Measurements from ENCODE around the gene RNF115.

RNF115 gene

GRCh38 chr1:145863282-145864018, 39.6 kb upstream of the RNF115 start:
- no peaks in the 10 kb centered on the region for H3K36me3 ChIP-seq (ENCODE audit: insufficient read depth, low read length)

GRCh38 chr1:145859491-145860023, 35.7 kb upstream of the RNF115 start:
- Histone ChIP-seq H3F3A (ENCODE audit: low read depth) (peaks cover 3% of the 10 kb centered on the region; the same call in 1 of the 2 replicates), H3K79me2 (ENCODE audit: insufficient read depth, low read length) (peaks cover 17% of the 10 kb centered on the region), H3K4me1 (ENCODE audit: insufficient read depth, low read length, poor library complexity, severe bottlenecking) (peaks cover 11% of the 10 kb centered on the region), H2AFZ (ENCODE audit: low read length) (peak overlapping the region; percentile 93), H3K4me3 (ENCODE audit: low read length, poor library complexity, severe bottlenecking) (peak overlapping the region; percentile 87), H4K20me1 (ENCODE audit: insufficient read depth, low read length, poor library complexity, severe bottlenecking) (peaks cover 11% of the 10 kb centered on the region), H3K27me3 (ENCODE audit: insufficient read depth, low read length, poor library complexity, severe bottlenecking) (no peaks in the 10 kb centered on the region), H3K9me2 (replicated peaks; ENCODE audit: low read depth, low read length) (no peaks in the 10 kb centered on the region), H3K4me2 (ENCODE audit: low read depth, low read length, poor library complexity, severe bottlenecking) (peak overlapping the region; percentile 62), H3K36me3 (ENCODE audit: insufficient read depth, low read length) (peaks cover 17% of the 10 kb centered on the region; the same call in 1 of the 2 replicates), H3K9ac (ENCODE audit: low read depth, low read length, poor library complexity, severe bottlenecking) (peak overlapping the region; percentile 83), H3K9me3 (ENCODE audit: insufficient read depth, low read depth, low read length) (no peaks in the 10 kb centered on the region)
- TF ChIP-seq EZH2phosphoT487 (IDR thresholded peaks at IDR 0.05; ENCODE audit: borderline replicate concordance) (no peak), CTCF (conservative IDR thresholded peaks at IDR 0.05; ENCODE audit: low read length) (no peak)

More at GRCh38 chr1:145863282-145864018, 39.6 kb upstream of the RNF115 start:
- Histone ChIP-seq H3K4me2 (ENCODE audit: low read depth, low read length, poor library complexity, severe bottlenecking) (no peak overlapping the region), H3K27me3 (ENCODE audit: insufficient read depth, low read length, poor library complexity, severe bottlenecking) (no peaks in the 10 kb centered on the region), H4K20me1 (ENCODE audit: insufficient read depth, low read length, poor library complexity, severe bottlenecking) (no peaks in the 10 kb centered on the region), H3K9ac (ENCODE audit: low read depth, low read length, poor library complexity, severe bottlenecking) (no peak overlapping the region), H3K4me1 (ENCODE audit: insufficient read depth, low read length, poor library complexity, severe bottlenecking) (no peaks in the 10 kb centered on the region), H3F3A (ENCODE audit: low read depth) (peaks cover 3% of the 10 kb centered on the region; the same call in 1 of the 2 replicates), H3K9me2 (replicated peaks; ENCODE audit: low read depth, low read length) (no peaks in the 10 kb centered on the region), H3K4me3 (ENCODE audit: low read length, poor library complexity, severe bottlenecking) (no peak overlapping the region), H3K79me2 (ENCODE audit: insufficient read depth, low read length) (no peaks in the 10 kb centered on the region), H3K9me3 (ENCODE audit: insufficient read depth, low read depth, low read length) (no peaks in the 10 kb centered on the region), H2AFZ (ENCODE audit: low read length) (no peak overlapping the region)
- no peak for TF ChIP-seq EZH2phosphoT487 (IDR thresholded peaks at IDR 0.05; ENCODE audit: borderline replicate concordance)
- no peak for TF ChIP-seq CTCF (conservative IDR thresholded peaks at IDR 0.05; ENCODE audit: low read length)

- peak within 1 kb of the TSS; percentile 83 for H3K9ac ChIP-seq (ENCODE audit: low read depth, low read length, poor library complexity, severe bottlenecking)
- peaks cover 3% of the 10 kb centered on the region; the same call in 1 of the 2 replicates for H3F3A ChIP-seq (ENCODE audit: low read depth)
- no peaks in the 10 kb centered on the region for H3K9me3 ChIP-seq (ENCODE audit: insufficient read depth, low read depth, low read length)
- H3K9me2 ChIP-seq (replicated peaks; ENCODE audit: low read depth, low read length), result no peaks in the 10 kb centered on the region
- no peaks in the 10 kb centered on the region for H3K27me3 ChIP-seq (ENCODE audit: insufficient read depth, low read length, poor library complexity, severe bottlenecking)
- peaks cover 11% of the 10 kb centered on the region for H4K20me1 ChIP-seq (ENCODE audit: insufficient read depth, low read length, poor library complexity, severe bottlenecking)
- H3K4me3 ChIP-seq (ENCODE audit: low read length, poor library complexity, severe bottlenecking), result peak within 1 kb of the TSS; percentile 87
- H3K36me3 ChIP-seq (ENCODE audit: insufficient read depth, low read length), result peaks cover 23% of the 10 kb centered on the region; the same call in 1 of the 2 replicates
- H2AFZ ChIP-seq (ENCODE audit: low read length), result peak within 1 kb of the TSS; percentile 93
- H3K79me2 ChIP-seq (ENCODE audit: insufficient read depth, low read length), result peaks cover 17% of the 10 kb centered on the region
- H3K4me1 ChIP-seq (ENCODE audit: insufficient read depth, low read length, poor library complexity, severe bottlenecking), result peaks cover 11% of the 10 kb centered on the region
- TF ChIP-seq EZH2phosphoT487 (IDR thresholded peaks at IDR 0.05; ENCODE audit: borderline replicate concordance) (no peak), CTCF (conservative IDR thresholded peaks at IDR 0.05; ENCODE audit: low read length) (no peak)
- peak within 1 kb of the TSS; percentile 96 for H3K4me2 ChIP-seq (ENCODE audit: low read depth, low read length, poor library complexity, severe bottlenecking)
These were observed 35.1 kb upstream of the RNF115 start, which contains the start of gene PIAS3 for GRCh38 chr1:145858901-145859490. TSS of gene PIAS3 (minus strand) at chr1:145859081. CDS start at chr1:145858990, 91 bp downstream.

All from Loucy (cell line).